Keratinocyte (primary cell): ENCODE data around the gene TPT1.

ENCODE experiments used
- CTCF ChIP-seq, 3 experiments: IDR thresholded peaks in 1 of 3; conservative IDR thresholded peaks in 1 of 3; optimal IDR thresholded peaks in 1 of 3; 2 replicates in 2 of 3; 3 replicates in 1 of 3; pipeline versions ENCODE3 to v1.5.1; 2011; ENCODE audit warnings: low read length in 3 of 3, mild to moderate bottlenecking in 3 of 3, moderate library complexity in 2 of 3, control low read depth in 1 of 3, inconsistent platforms in 1 of 3; ENCODE audit not compliant: insufficient read depth in 2 of 3; ENCODE audit errors: extremely low read depth in 1 of 3
- EZH2 ChIP-seq: IDR thresholded peaks from one replicate; pipeline ENCODE4 v1.6.1; 2012; ENCODE audit warnings: inconsistent platforms, mild to moderate bottlenecking, low read length, moderate library complexity

- no peak for TF ChIP-seq CTCF (optimal IDR thresholded peaks at IDR 0.05 in 1 of 3, IDR thresholded peaks at IDR 0.05 in 1 of 3, conservative IDR thresholded peaks at IDR 0.05 in 1 of 3; ENCODE audit: extremely low read depth in 1 of 3, insufficient read depth in 2 of 3, low read length in 3 of 3)
- TF ChIP-seq EZH2: no peak
These were observed 43.4 kb downstream of the TPT1 start for GRCh38 chr13:45297456-45298205.
